ENCODE data around the gene PXK.
"Not testable (repeated sequence)": the region's sequence is repeated elsewhere in the genome, so short reads cannot be mapped to it uniquely, and the experiment has no call there.

Gene PXK

GRCh38 chr3:58332575-58333188 lies at the start of gene PXK:
Gene PXK (plus strand): TSS chr3:58332892. CDS start chr3:58332989, 97 bp downstream.
- H3K4me3 ChIP-seq (ENCODE audit: low read depth, low read length): peak within 1 kb of the TSS; percentile 91
- peak; percentile 25 for TF ChIP-seq CTCF (IDR thresholded peaks at IDR 0.05; ENCODE audit: low read depth, low read length, missing control alignments)
- DNase-seq (ENCODE audit: low read depth): no peak

- DNase-seq (ENCODE audit: low read depth): no peak
- no peak for TF ChIP-seq CTCF (IDR thresholded peaks at IDR 0.05; ENCODE audit: low read depth, low read length, missing control alignments)
- no peak overlapping the region for H3K4me3 ChIP-seq (ENCODE audit: low read depth, low read length)
Observed at GRCh38 chr3:58285334-58285733, 47.4 kb upstream of the PXK start.

- no peak for DNase-seq (ENCODE audit: low read depth)
- TF ChIP-seq CTCF (IDR thresholded peaks at IDR 0.05; ENCODE audit: low read depth, low read length, missing control alignments): no peak
- no peak overlapping the region for H3K4me3 ChIP-seq (ENCODE audit: low read depth, low read length)
Observed at GRCh38 chr3:58287354-58287753, 45.3 kb upstream of the PXK start.

GRCh38 chr3:58288011-58288728 lies 44.5 kb upstream of the PXK start:
- no peak for DNase-seq (ENCODE audit: low read depth)
- TF ChIP-seq CTCF (IDR thresholded peaks at IDR 0.05; ENCODE audit: low read depth, low read length, missing control alignments): peak; percentile 30
- no peak overlapping the region for H3K4me3 ChIP-seq (ENCODE audit: low read depth, low read length)

GRCh38 chr3:58288964-58289613 lies 43.6 kb upstream of the PXK start:
- not testable (repeated sequence) for H3K4me3 ChIP-seq (ENCODE audit: low read depth, low read length)

GRCh38 chr3:58290446-58290845 lies 42.2 kb upstream of the PXK start:
- DNase-seq (ENCODE audit: low read depth); H3K4me3 ChIP-seq (ENCODE audit: low read depth, low read length): not testable (repeated sequence)

More at GRCh38 chr3:58288964-58289613, 43.6 kb upstream of the PXK start:
- not testable (repeated sequence) for DNase-seq (ENCODE audit: low read depth)

- no peak overlapping the region for H3K4me3 ChIP-seq (ENCODE audit: low read depth, low read length)
- no peak for TF ChIP-seq CTCF (IDR thresholded peaks at IDR 0.05; ENCODE audit: low read depth, low read length, missing control alignments)
- DNase-seq (ENCODE audit: low read depth): no peak
Observed at GRCh38 chr3:58291671-58292338, 40.9 kb upstream of the PXK start.
